A549 (cell line): ENCODE data around the gene TTC7B. TPM values are rescaled to one million over a fixed set of nuclear protein-coding genes. Genes with fewer than 3 reads are reported as not detected.
A peak's percentile ranks its signal among the peaks of the same experiment; 100 is the strongest.

Source experiments
- ATAC-seq, 2 experiments: fragments of 200-7000 bp in 1 of 2; fragments of >200 bp in 1 of 2; cut with Nextera tagmentation in 1 of 2; cut with Tn5 transposase in 1 of 2; 3 replicates each; pipeline versions ENCODE4 v1.8.0 to v1.9.1; 2018 to 2020; ENCODE audit warnings: mild to moderate bottlenecking in 1 of 2, moderate library complexity in 1 of 2
- CTCF ChIA-PET: fragments of 300-600 bp; sonication (Branson Sonifier 250); formaldehyde crosslinking; extraction: SDS; loops from one replicate; lab custom pipeline; 2021; ENCODE audit warnings: antibody characterized with exemption, inconsistent platforms; lab: Yijun Ruan, JAX
- POLR2A ChIA-PET: fragments of 350-600 bp; formaldehyde crosslinking; extraction: SDS; loops from one replicate; lab custom pipeline; 2021; ENCODE audit warnings: antibody characterized with exemption, inconsistent platforms; lab: Yijun Ruan, JAX
- DNase-seq, 2 experiments: peaks; one replicate each; pipeline versions ENCODE4 v3.0.0 to v3.0.0-alpha.2; 2011 to 2016; ENCODE audit warnings: low read depth in 1 of 2, low spot score in 1 of 2
- FAIRE-seq: peaks from 2 replicates; lab custom pipeline; 2011; peaks lifted over from hg19 to GRCh38; lab: Jason Lieb, UNC
- H3K27ac ChIP-seq, 2 experiments: fragments of >200 bp; sonication (Bioruptor Twin); formaldehyde crosslinking; 3 replicates each; pipeline ENCODE4 v1.5.1; 2016 to 2017
- H3K4me1 ChIP-seq: fragments of >200 bp; sonication (Bioruptor Twin); formaldehyde crosslinking; 3 replicates; pipeline ENCODE4 v1.6.1; 2016
- H3K4me2 ChIP-seq: fragments of >200 bp; sonication (Bioruptor Twin); formaldehyde crosslinking; 3 replicates; pipeline ENCODE4 v1.6.1; 2016
- H3K4me3 ChIP-seq: fragments of >200 bp; sonication (Bioruptor Twin); formaldehyde crosslinking; 3 replicates; pipeline ENCODE4 v1.5.1; 2016
- H3K9me3 ChIP-seq: fragments of >200 bp; sonication (Bioruptor Twin); formaldehyde crosslinking; 3 replicates; pipeline ENCODE4 v1.6.1; 2016
- BCL3 ChIP-seq: fragments of >200 bp; sonication (Bioruptor Twin); formaldehyde crosslinking; IDR thresholded peaks from 3 replicates; pipeline ENCODE4 v1.6.1; 2016
- BHLHE40 ChIP-seq: IDR thresholded peaks from 2 replicates; pipeline ENCODE4 v1.6.1; 2012; ENCODE audit warnings: low read depth, low read length, inconsistent platforms
- CHD2 ChIP-seq: fragments of 150-350 bp; IDR thresholded peaks from 2 replicates; pipeline ENCODE4 v1.6.1; 2014; ENCODE audit warnings: low read length; ENCODE audit not compliant: partially characterized antibody
- CHD4 ChIP-seq: fragments of 200-600 bp; sonication (generic); IDR thresholded peaks from 2 replicates; pipeline ENCODE4 v1.6.1; 2016; ENCODE audit warnings: antibody characterized with exemption, mild to moderate bottlenecking, borderline replicate concordance
- CTCF ChIP-seq: fragments of >200 bp; sonication (Bioruptor Twin); formaldehyde crosslinking; IDR thresholded peaks from 3 replicates; pipeline ENCODE4 v1.5.1; 2016
- EHMT2 ChIP-seq: fragments of 200-600 bp; sonication (generic); IDR thresholded peaks from 2 replicates; pipeline ENCODE4 v1.6.1; 2016; ENCODE audit warnings: antibody characterized with exemption, low read depth, mild to moderate bottlenecking, moderate library complexity
- ELK1 ChIP-seq: fragments of 150-350 bp; IDR thresholded peaks from 2 replicates; pipeline ENCODE4 v1.6.1; 2014; ENCODE audit warnings: low read depth, mild to moderate bottlenecking, low read length
- FOSL2 ChIP-seq, 2 experiments: fragments of 450-650 bp in 1 of 2; fragments of >200 bp in 1 of 2; sonication (Bioruptor Twin) in 1 of 2; formaldehyde crosslinking; IDR thresholded peaks; 2 replicates each; pipeline versions ENCODE4 v1.5.0 to v1.6.1; 2016 to 2020; ENCODE audit warnings: mild to moderate bottlenecking in 1 of 2, moderate library complexity in 1 of 2
- HDAC2 ChIP-seq: fragments of 200-600 bp; sonication (generic); IDR thresholded peaks from 2 replicates; pipeline ENCODE4 v1.6.1; 2016
- JUN ChIP-seq, 2 experiments: fragments of >200 bp; sonication (Bioruptor Twin); formaldehyde crosslinking; IDR thresholded peaks; 2 replicates in 1 of 2; 3 replicates in 1 of 2; pipeline ENCODE4 v1.6.1; 2016 to 2017
- MAX ChIP-seq: IDR thresholded peaks from 2 replicates; pipeline ENCODE4 v1.6.1; 2012
- PBX3 ChIP-seq: IDR thresholded peaks from 2 replicates; pipeline ENCODE4 v1.6.1; 2012
- POLR2AphosphoS2 ChIP-seq: conservative IDR thresholded peaks from 2 replicates; pipeline ENCODE4 v1.6.1; 2012; ENCODE audit warnings: low read length, improper control_type of control experiment, inconsistent platforms
- RAD21 ChIP-seq, 2 experiments: fragments of >200 bp in 1 of 2; sonication (Bioruptor Twin) in 1 of 2; formaldehyde crosslinking in 1 of 2; IDR thresholded peaks in 1 of 2; conservative IDR thresholded peaks in 1 of 2; 2 replicates in 1 of 2; 3 replicates in 1 of 2; pipeline ENCODE4 v1.6.1; 2012 to 2018; ENCODE audit warnings: inconsistent platforms in 1 of 2
- RARB ChIP-seq: fragments of 250-450 bp; sonication (Bioruptor Pico); IDR thresholded peaks from 2 replicates; pipeline ENCODE4 v1.8.0; 2021; ENCODE audit warnings: mild to moderate bottlenecking, moderate library complexity
- TP53 ChIP-seq: fragments of 250-450 bp; sonication (Bioruptor Pico); IDR thresholded peaks from 2 replicates; pipeline ENCODE4 v1.5.0; 2021; ENCODE audit warnings: mild to moderate bottlenecking, moderate library complexity
- ZC3H11A ChIP-seq: fragments of 450-650 bp; IDR thresholded peaks from 2 replicates; pipeline ENCODE4 v1.6.1; 2014; ENCODE audit warnings: antibody characterized with exemption, mild to moderate bottlenecking
- ZSCAN20 ChIP-seq: fragments of 250-450 bp; sonication (Bioruptor Pico); IDR thresholded peaks from 2 replicates; pipeline ENCODE4 v1.8.0; 2022; ENCODE audit warnings: mild to moderate bottlenecking, moderate library complexity
- WGBS: methylation state at CpG from one replicate; pipeline ENCODE4 v1.1.6; 2017; ENCODE audit errors: missing lambda C conversion rate; 5-methylcytosine and 5-hydroxymethylcytosine counted together
- polyA plus RNA-seq, 4 experiments: library from polyadenylated mRNA; depleted of rRNA in 3 of 4; stranded (reverse); fragments of >200 nt; fragmentation: RNase III in 1 of 4; extraction: RNeasy Plus Mini Kit Qiagen cat#74134 plus additional on column Dnase treatment in 1 of 4; gene quantifications; 2 replicates in 3 of 4; 3 replicates in 1 of 4; pipeline ENCODE4 v1.2.3, GENCODE V29; 2011 to 2017

The TTC7B gene
- polyA plus RNA-seq, 2 of the 4 experiments (the other 2 are of a cell fraction): 16.6 to 28.0 TPM

- POLR2A ChIA-PET: no interaction called here
- Histone ChIP-seq H3K4me1 (peaks cover 10% of the 10 kb centered on the region; the same call in 2 of the 3 replicates), H3K9me3 (peaks cover 10% of the 10 kb centered on the region), H3K4me3 (no peak overlapping the region), H3K27ac (no peak overlapping the region), H3K4me2 (no peak overlapping the region)
- CTCF ChIA-PET: interaction anchor here (1.0 to 5.8 kb wide), 7 partner anchors 10 to 459 kb away, joined by 3 to 49 read pairs (median 6); partner anchors contain the start of gene TTC7B
- no peak for FAIRE-seq
- WGBS: 74% methylated on average over 4 of the region's 4 CpGs
- DNase-seq: peak; percentile 52 to 55
- TF ChIP-seq EHMT2 (no peak), RAD21 (conservative IDR thresholded peaks at IDR 0.05 in 1 of 2, IDR thresholded peaks at IDR 0.05 in 1 of 2) (peak in 1 of 2 experiments; percentile 25; a peak in 1 of 5 replicates), CTCF (peak; percentile 48), ELK1 (no peak)
- peak in 1 of 2 experiments; percentile 57; a peak in 3 of 6 replicates for ATAC-seq
Observed at GRCh38 chr14:90760591-90761316, 55.5 kb downstream of the TTC7B start.

GRCh38 chr14:90760078-90760444 lies 56.2 kb downstream of the TTC7B start:
- TF ChIP-seq FOSL2 (IDR thresholded peaks at IDR 0.05) (no peak), FOSL2 (CRISPR knock-in tag; IDR thresholded peaks at IDR 0.05) (no peak), RARB (CRISPR knock-in tag) (no peak), TP53 (CRISPR knock-in tag) (no peak), CTCF (no peak), RAD21 (conservative IDR thresholded peaks at IDR 0.05 in 1 of 2, IDR thresholded peaks at IDR 0.05 in 1 of 2) (no peak), ZSCAN20 (CRISPR knock-in tag) (no peak), CHD2 (no peak), MAX (no peak), ZC3H11A (no peak), HDAC2 (no peak), CHD4 (no peak), JUN (IDR thresholded peaks at IDR 0.05) (no peak), POLR2AphosphoS2 (no peak), PBX3 (no peak), BHLHE40 (no peak), BCL3 (no peak)
- FAIRE-seq: no peak
- CTCF ChIA-PET: interaction anchor here (0.6 to 5.8 kb wide), 13 partner anchors 11 to 470 kb away, joined by 3 to 49 read pairs (median 4); partner anchors contain the start of gene TTC7B

More at GRCh38 chr14:90760078-90760444, 56.2 kb downstream of the TTC7B start:
- POLR2A ChIA-PET: no interaction called here
- no peak overlapping the region for H3K4me2 ChIP-seq
- H3K4me3 ChIP-seq: no peak overlapping the region
- ATAC-seq: no peak
- no peak overlapping the region for H3K27ac ChIP-seq
- no peak for DNase-seq
- peaks cover 10% of the 10 kb centered on the region for H3K9me3 ChIP-seq
- peaks cover 10% of the 10 kb centered on the region; the same call in 2 of the 3 replicates for H3K4me1 ChIP-seq
- 66% methylated on average over 4 of the region's 4 CpGs for WGBS
